Stimulated activated CD4-positive, alpha-beta T cell treated with anti-CD3 and anti-CD28 coated beads, Interleukin-2, amount 100 ng/mL, for 4 hours (primary cell): ENCODE data around the gene P2RY14.

Source experiments
- DNase-seq: peaks from one replicate; pipeline ENCODE4 v3.0.0-alpha.2; 2020; ENCODE audit warnings: low read depth

P2RY14 gene

GRCh38 chr3:151300539-151300938, 22.2 kb upstream of the P2RY14 start:
- no peak for DNase-seq

- no peak for DNase-seq
Observed at GRCh38 chr3:151299006-151299405, 20.7 kb upstream of the P2RY14 start.

- DNase-seq: no peak
Observed at GRCh38 chr3:151297429-151297828, 19.1 kb upstream of the P2RY14 start.

- no peak for DNase-seq
Observed at GRCh38 chr3:151296226-151296625, 17.9 kb upstream of the P2RY14 start.

- DNase-seq: no peak
Observed at GRCh38 chr3:151293127-151293526, 14.8 kb upstream of the P2RY14 start.

- no peak for DNase-seq
Observed at GRCh38 chr3:151290673-151291072, 12.3 kb upstream of the P2RY14 start.

GRCh38 chr3:151289445-151289844, 11.1 kb upstream of the P2RY14 start:
- DNase-seq: no peak

GRCh38 chr3:151285940-151286339, 7.6 kb upstream of the P2RY14 start:
- no peak for DNase-seq

- no peak for DNase-seq
Observed at GRCh38 chr3:151283907-151284461, 5.6 kb upstream of the P2RY14 start.

GRCh38 chr3:151283387-151283786, 5.0 kb upstream of the P2RY14 start:
- DNase-seq: no peak

- DNase-seq: no peak
Observed at GRCh38 chr3:151282921-151283320, 4.6 kb upstream of the P2RY14 start.

- no peak for DNase-seq
Observed at GRCh38 chr3:151281671-151282324, 3.5 kb upstream of the P2RY14 start.

GRCh38 chr3:151276687-151277042, 1.7 kb downstream of the P2RY14 start:
- DNase-seq: no peak

- DNase-seq: no peak
Observed at GRCh38 chr3:151276038-151276686, 2.2 kb downstream of the P2RY14 start.

- DNase-seq: no peak
Observed at GRCh38 chr3:151275091-151275490, 3.3 kb downstream of the P2RY14 start.

- DNase-seq: no peak
Observed at GRCh38 chr3:151269631-151270030, 8.7 kb downstream of the P2RY14 start.

GRCh38 chr3:151268267-151269235, 9.8 kb downstream of the P2RY14 start:
- no peak for DNase-seq

- no peak for DNase-seq
Observed at GRCh38 chr3:151267066-151267465, 11.3 kb downstream of the P2RY14 start.

- no peak for DNase-seq
Observed at GRCh38 chr3:151265866-151266265, 12.5 kb downstream of the P2RY14 start.

GRCh38 chr3:151265166-151265565, 13.2 kb downstream of the P2RY14 start:
- no peak for DNase-seq

GRCh38 chr3:151264605-151265004, 13.7 kb downstream of the P2RY14 start:
- DNase-seq: no peak

- no peak for DNase-seq
Observed at GRCh38 chr3:151262871-151263525, 15.3 kb downstream of the P2RY14 start.
